SK-N-SH treated with all-trans-retinoic acid at 6 μM for 48 hours (cell line): Measurements from ENCODE around the gene CFP.

Source experiments
- ATAC-seq: fragments of 200-7000 bp; cut with Tn5 transposase; 3 replicates; pipeline ENCODE4 v1.9.1; 2020; ENCODE audit warnings: mild to moderate bottlenecking, moderate library complexity
- ARNTL ChIP-seq: fragments of 450-650 bp; formaldehyde crosslinking; IDR thresholded peaks from 2 replicates; pipeline ENCODE4 v1.5.0; 2020; ENCODE audit warnings: low read depth, mild to moderate bottlenecking, moderate library complexity, borderline replicate concordance
- BACH2 ChIP-seq: fragments of 250-450 bp; sonication (Bioruptor Pico); IDR thresholded peaks from 2 replicates; pipeline ENCODE4 v1.9.0; 2021; ENCODE audit warnings: mild to moderate bottlenecking, borderline replicate concordance
- CSDC2 ChIP-seq: fragments of 250-450 bp; sonication (Bioruptor Pico); IDR thresholded peaks from 2 replicates; pipeline ENCODE4 v1.5.0; 2020; ENCODE audit warnings: mild to moderate bottlenecking, moderate library complexity
- CSRNP3 ChIP-seq: fragments of 250-450 bp; sonication (Bioruptor Pico); IDR thresholded peaks from 2 replicates; pipeline ENCODE4 v1.5.1; 2021; ENCODE audit warnings: mild to moderate bottlenecking, moderate library complexity
- ESRRG ChIP-seq: fragments of 250-450 bp; sonication (Bioruptor Pico); IDR thresholded peaks from 2 replicates; pipeline ENCODE4 v1.6.1; 2021; ENCODE audit warnings: mild to moderate bottlenecking
- ISL1 ChIP-seq: fragments of 250-450 bp; sonication (Bioruptor Pico); IDR thresholded peaks from 2 replicates; pipeline ENCODE4 v2.1.2; 2022; ENCODE audit warnings: mild to moderate bottlenecking, moderate library complexity
- OSR1 ChIP-seq: fragments of 250-450 bp; sonication (Bioruptor Pico); IDR thresholded peaks from 2 replicates; pipeline ENCODE4 v1.8.0; 2022; ENCODE audit warnings: moderate library complexity, mild to moderate bottlenecking, inconsistent platforms
- PPARA ChIP-seq: fragments of 250-450 bp; sonication (Bioruptor Pico); IDR thresholded peaks from 2 replicates; pipeline ENCODE4 v1.5.0; 2020; ENCODE audit warnings: mild to moderate bottlenecking, borderline replicate concordance
- RARB ChIP-seq: fragments of 250-450 bp; sonication (Bioruptor Pico); IDR thresholded peaks from 2 replicates; pipeline ENCODE4 v1.8.0; 2021; ENCODE audit warnings: mild to moderate bottlenecking, moderate library complexity
- TCF4 ChIP-seq: fragments of 250-450 bp; sonication (Bioruptor Pico); IDR thresholded peaks from 2 replicates; pipeline ENCODE4 v1.8.0; 2021; ENCODE audit warnings: mild to moderate bottlenecking, moderate library complexity, borderline replicate concordance
- TOX ChIP-seq: fragments of 250-450 bp; sonication (Bioruptor Pico); IDR thresholded peaks from 2 replicates; pipeline ENCODE4 v1.8.0; 2021; ENCODE audit warnings: mild to moderate bottlenecking, moderate library complexity, borderline replicate concordance
- ZC3H10 ChIP-seq: fragments of 250-450 bp; sonication (Bioruptor Pico); IDR thresholded peaks from 2 replicates; pipeline ENCODE4 v1.5.1; 2021; ENCODE audit warnings: mild to moderate bottlenecking, moderate library complexity
- ZFP3 ChIP-seq: fragments of 250-450 bp; sonication (Bioruptor Pico); IDR thresholded peaks from 2 replicates; pipeline ENCODE4 v1.5.0; 2020; ENCODE audit warnings: mild to moderate bottlenecking, moderate library complexity
- ZFP30 ChIP-seq: fragments of 450-650 bp; formaldehyde crosslinking; IDR thresholded peaks from 2 replicates; pipeline ENCODE4 v1.5.0; 2022; ENCODE audit warnings: mild to moderate bottlenecking, moderate library complexity
- ZNF565 ChIP-seq: fragments of 450-650 bp; formaldehyde crosslinking; conservative IDR thresholded peaks from 2 replicates; pipeline ENCODE4 v1.5.0; 2020; ENCODE audit warnings: low read depth, mild to moderate bottlenecking, moderate library complexity
- ZNF70 ChIP-seq: fragments of 450-650 bp; formaldehyde crosslinking; IDR thresholded peaks from 2 replicates; pipeline ENCODE4 v1.5.0; 2020; ENCODE audit warnings: mild to moderate bottlenecking, moderate library complexity
- ZNF8 ChIP-seq: fragments of 450-650 bp; formaldehyde crosslinking; IDR thresholded peaks from 2 replicates; pipeline ENCODE4 v1.5.0; 2020; ENCODE audit warnings: mild to moderate bottlenecking, moderate library complexity
- TF ChIP-seq, protein P1 (sequence below): fragments of 250-450 bp; sonication (Bioruptor Pico); IDR thresholded peaks from 2 replicates; pipeline ENCODE4 v1.8.0; 2020; ENCODE audit warnings: mild to moderate bottlenecking, moderate library complexity, borderline replicate concordance
- TF ChIP-seq, protein P2 (sequence below): fragments of 250-450 bp; sonication (Bioruptor Pico); IDR thresholded peaks from 2 replicates; pipeline ENCODE4 v1.5.0; 2020; ENCODE audit warnings: mild to moderate bottlenecking, moderate library complexity
- TF ChIP-seq, protein P3 (sequence below): fragments of 250-450 bp; sonication (Bioruptor Pico); IDR thresholded peaks from 2 replicates; pipeline ENCODE4 v1.5.1; 2020; ENCODE audit warnings: low read depth, mild to moderate bottlenecking, moderate library complexity
- TF ChIP-seq, protein P4 (sequence below): fragments of 250-450 bp; sonication (Bioruptor Pico); IDR thresholded peaks from 2 replicates; pipeline ENCODE4 v1.8.0; 2021; ENCODE audit warnings: low read depth, mild to moderate bottlenecking, moderate library complexity, borderline replicate concordance

The CFP gene

GRCh38 chrX:47643926-47644325 lies 14.2 kb upstream of the CFP start:
- no peak for TF ChIP-seq ZNF8 (CRISPR knock-in tag)
- TF ChIP-seq, protein P1, sequence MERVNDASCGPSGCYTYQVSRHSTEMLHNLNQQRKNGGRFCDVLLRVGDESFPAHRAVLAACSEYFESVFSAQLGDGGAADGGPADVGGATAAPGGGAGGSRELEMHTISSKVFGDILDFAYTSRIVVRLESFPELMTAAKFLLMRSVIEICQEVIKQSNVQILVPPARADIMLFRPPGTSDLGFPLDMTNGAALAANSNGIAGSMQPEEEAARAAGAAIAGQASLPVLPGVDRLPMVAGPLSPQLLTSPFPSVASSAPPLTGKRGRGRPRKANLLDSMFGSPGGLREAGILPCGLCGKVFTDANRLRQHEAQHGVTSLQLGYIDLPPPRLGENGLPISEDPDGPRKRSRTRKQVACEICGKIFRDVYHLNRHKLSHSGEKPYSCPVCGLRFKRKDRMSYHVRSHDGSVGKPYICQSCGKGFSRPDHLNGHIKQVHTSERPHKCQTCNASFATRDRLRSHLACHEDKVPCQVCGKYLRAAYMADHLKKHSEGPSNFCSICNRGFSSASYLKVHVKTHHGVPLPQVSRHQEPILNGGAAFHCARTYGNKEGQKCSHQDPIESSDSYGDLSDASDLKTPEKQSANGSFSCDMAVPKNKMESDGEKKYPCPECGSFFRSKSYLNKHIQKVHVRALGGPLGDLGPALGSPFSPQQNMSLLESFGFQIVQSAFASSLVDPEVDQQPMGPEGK = no peak
- TF ChIP-seq, all 23 proteins: peak for 0
- ATAC-seq = peak; percentile 76

- TF ChIP-seq RARB (CRISPR knock-in tag) = no peak
- TF ChIP-seq ZC3H10 = no peak
- TF ChIP-seq, protein P2, sequence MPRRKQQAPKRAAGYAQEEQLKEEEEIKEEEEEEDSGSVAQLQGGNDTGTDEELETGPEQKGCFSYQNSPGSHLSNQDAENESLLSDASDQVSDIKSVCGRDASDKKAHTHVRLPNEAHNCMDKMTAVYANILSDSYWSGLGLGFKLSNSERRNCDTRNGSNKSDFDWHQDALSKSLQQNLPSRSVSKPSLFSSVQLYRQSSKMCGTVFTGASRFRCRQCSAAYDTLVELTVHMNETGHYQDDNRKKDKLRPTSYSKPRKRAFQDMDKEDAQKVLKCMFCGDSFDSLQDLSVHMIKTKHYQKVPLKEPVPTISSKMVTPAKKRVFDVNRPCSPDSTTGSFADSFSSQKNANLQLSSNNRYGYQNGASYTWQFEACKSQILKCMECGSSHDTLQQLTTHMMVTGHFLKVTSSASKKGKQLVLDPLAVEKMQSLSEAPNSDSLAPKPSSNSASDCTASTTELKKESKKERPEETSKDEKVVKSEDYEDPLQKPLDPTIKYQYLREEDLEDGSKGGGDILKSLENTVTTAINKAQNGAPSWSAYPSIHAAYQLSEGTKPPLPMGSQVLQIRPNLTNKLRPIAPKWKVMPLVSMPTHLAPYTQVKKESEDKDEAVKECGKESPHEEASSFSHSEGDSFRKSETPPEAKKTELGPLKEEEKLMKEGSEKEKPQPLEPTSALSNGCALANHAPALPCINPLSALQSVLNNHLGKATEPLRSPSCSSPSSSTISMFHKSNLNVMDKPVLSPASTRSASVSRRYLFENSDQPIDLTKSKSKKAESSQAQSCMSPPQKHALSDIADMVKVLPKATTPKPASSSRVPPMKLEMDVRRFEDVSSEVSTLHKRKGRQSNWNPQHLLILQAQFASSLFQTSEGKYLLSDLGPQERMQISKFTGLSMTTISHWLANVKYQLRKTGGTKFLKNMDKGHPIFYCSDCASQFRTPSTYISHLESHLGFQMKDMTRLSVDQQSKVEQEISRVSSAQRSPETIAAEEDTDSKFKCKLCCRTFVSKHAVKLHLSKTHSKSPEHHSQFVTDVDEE (CRISPR knock-in tag) = no peak
- no peak for TF ChIP-seq CSRNP3 (CRISPR knock-in tag)
- TF ChIP-seq TCF4 (CRISPR knock-in tag) = no peak
- TF ChIP-seq, protein P3, sequence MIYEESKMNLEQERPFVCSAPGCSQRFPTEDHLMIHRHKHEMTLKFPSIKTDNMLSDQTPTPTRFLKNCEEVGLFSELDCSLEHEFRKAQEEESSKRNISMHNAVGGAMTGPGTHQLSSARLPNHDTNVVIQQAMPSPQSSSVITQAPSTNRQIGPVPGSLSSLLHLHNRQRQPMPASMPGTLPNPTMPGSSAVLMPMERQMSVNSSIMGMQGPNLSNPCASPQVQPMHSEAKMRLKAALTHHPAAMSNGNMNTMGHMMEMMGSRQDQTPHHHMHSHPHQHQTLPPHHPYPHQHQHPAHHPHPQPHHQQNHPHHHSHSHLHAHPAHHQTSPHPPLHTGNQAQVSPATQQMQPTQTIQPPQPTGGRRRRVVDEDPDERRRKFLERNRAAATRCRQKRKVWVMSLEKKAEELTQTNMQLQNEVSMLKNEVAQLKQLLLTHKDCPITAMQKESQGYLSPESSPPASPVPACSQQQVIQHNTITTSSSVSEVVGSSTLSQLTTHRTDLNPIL = no peak
- no peak for TF ChIP-seq ZFP30 (CRISPR knock-in tag)
- no peak for TF ChIP-seq ARNTL (CRISPR knock-in tag)
- TF ChIP-seq CSDC2 (CRISPR knock-in tag) = no peak
- no peak for TF ChIP-seq TOX
- TF ChIP-seq ISL1 = no peak
- TF ChIP-seq ZNF565 (CRISPR knock-in tag) = no peak
- no peak for TF ChIP-seq PPARA
- TF ChIP-seq, protein P4, sequence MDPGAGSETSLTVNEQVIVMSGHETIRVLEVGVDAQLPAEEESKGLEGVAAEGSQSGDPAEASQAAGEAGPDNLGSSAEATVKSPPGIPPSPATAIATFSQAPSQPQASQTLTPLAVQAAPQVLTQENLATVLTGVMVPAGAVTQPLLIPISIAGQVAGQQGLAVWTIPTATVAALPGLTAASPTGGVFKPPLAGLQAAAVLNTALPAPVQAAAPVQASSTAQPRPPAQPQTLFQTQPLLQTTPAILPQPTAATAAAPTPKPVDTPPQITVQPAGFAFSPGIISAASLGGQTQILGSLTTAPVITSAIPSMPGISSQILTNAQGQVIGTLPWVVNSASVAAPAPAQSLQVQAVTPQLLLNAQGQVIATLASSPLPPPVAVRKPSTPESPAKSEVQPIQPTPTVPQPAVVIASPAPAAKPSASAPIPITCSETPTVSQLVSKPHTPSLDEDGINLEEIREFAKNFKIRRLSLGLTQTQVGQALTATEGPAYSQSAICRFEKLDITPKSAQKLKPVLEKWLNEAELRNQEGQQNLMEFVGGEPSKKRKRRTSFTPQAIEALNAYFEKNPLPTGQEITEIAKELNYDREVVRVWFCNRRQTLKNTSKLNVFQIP (CRISPR knock-in tag) = no peak
- no peak for TF ChIP-seq OSR1 (CRISPR knock-in tag)
- TF ChIP-seq ZNF8 (CRISPR knock-in tag) = no peak
- TF ChIP-seq ZNF70 (CRISPR knock-in tag) = no peak
- no peak for TF ChIP-seq ESRRG
- no peak for TF ChIP-seq ZFP3 (CRISPR knock-in tag)
- TF ChIP-seq, protein P1 = no peak
- ATAC-seq = no peak
Measured at GRCh38 chrX:47638816-47639215, 9.1 kb upstream of the CFP start.

DNA sequence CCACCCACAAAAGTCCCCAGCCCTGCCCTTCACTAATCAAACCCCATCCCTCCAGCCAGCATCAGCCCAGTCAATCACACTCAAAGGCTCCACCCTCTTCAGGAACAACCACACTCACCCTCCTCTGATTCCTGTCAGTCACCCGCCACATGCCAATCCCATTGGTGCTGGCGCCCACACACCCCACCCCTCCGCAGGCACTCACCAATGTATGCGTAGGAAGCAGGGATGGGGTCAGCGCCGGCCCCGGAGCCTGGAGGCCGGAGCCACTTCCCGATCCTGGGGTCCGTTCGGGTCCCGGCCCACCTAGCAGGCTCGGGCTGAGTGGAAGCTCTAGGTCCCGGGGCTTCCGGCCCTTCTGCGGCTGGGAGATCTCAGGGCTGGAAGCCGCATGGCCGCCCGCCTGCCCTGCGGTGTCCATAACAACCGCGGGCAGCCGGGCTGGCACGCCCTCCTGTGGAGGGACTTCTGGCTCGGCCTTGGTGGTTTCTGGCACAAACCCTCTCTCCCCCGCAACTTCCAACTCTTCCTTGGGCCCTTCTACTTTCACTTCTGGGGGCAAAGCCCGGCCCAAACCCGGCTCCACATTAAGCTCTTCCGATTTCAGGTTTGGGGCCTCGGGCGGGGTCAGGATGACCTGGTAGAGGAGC lies 7.9 kb upstream of the CFP start:
- ATAC-seq = peak; percentile 78
- no peak for TF ChIP-seq ZFP3 (CRISPR knock-in tag)
- TF ChIP-seq ZNF70 (CRISPR knock-in tag) = no peak
- TF ChIP-seq ZC3H10 = no peak
- TF ChIP-seq ARNTL (CRISPR knock-in tag) = no peak
- TF ChIP-seq ESRRG = no peak
- TF ChIP-seq BACH2 (CRISPR knock-in tag) = no peak
- TF ChIP-seq CSRNP3 (CRISPR knock-in tag) = no peak
- TF ChIP-seq, all 23 proteins: peak for 0
